ENCODE measurements around the gene PCSK6.

PCSK6 gene

GRCh38 chr15:101445562-101446517 lies 43.7 kb downstream of the PCSK6 start:
- DNase-seq: no peak

DNA sequence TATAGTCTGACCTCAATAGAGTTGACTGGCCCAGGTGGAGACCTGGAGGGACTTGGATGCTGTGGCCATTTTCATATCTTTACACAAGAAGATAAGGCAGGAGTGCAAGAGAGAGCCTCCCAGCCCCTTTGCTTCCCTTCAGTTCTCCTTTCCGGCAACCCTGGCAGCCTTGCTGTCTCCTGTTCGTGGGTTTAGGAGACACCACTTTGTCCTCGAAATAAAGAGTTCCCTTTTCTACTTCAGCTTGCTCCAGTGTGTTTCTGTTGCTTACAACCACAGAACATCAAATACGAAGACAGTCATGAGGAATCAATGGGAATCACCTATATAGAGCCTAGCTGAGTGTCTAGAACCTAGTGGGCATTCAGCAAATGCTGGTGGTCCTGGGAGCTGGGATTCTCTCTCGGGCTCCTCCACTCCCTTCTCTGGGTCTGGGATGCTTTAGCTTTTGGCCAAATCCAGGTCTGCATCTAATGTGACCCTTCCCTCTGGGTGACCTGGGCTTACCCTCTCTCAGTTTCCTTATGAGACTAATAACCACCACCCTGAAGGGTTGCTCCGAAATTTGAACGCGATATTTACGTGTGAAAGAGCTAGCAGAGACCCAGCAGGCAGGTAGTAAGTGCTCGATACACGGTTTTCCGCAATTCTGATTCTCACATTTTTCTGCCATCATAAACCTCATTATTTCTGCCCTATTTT lies 44.5 kb downstream of the PCSK6 start:
- no peak for DNase-seq

DNA sequence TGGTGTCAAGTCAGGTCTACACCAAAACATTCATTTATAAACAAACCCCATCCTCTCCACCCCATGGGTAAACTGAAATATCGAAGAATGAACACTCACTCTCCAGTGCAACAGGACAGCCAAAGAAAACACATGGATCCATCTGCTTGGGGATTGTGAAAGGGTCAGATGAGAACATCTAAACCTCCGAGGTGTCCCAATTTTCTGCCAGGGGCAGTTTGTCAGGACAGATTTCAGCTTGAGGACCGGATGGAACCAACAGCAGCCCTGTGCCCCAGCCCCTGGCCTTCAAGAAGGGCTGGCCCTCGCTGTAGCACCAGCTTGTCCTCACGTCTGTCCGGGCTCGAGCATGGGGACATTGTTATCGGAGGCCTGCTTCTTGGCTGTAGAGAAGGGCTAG lies 45.5 kb downstream of the PCSK6 start:
- DNase-seq: no peak

GRCh38 chr15:101442272-101442671 lies 47.2 kb downstream of the PCSK6 start:
- DNase-seq: no peak

DNA sequence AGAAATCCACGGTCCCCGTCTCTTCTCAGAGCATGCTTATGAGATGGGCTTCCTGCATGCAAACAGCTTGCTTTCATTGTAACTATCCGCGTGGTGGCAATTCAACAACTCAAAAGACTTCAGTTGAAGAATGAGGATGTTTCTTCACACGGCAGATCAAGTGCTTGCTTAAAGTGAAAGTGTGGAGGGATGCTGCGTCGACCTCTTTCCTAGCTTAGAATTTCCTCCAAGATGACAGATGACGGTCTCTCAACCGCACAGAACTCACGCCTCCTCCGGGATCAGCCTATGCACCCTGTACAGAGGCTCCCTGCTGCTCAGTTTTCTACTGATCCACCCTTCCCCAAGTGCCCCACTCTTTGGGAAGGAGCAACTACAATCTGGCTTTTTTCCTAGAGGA lies 47.8 kb downstream of the PCSK6 start:
- DNase-seq: no peak

DNA sequence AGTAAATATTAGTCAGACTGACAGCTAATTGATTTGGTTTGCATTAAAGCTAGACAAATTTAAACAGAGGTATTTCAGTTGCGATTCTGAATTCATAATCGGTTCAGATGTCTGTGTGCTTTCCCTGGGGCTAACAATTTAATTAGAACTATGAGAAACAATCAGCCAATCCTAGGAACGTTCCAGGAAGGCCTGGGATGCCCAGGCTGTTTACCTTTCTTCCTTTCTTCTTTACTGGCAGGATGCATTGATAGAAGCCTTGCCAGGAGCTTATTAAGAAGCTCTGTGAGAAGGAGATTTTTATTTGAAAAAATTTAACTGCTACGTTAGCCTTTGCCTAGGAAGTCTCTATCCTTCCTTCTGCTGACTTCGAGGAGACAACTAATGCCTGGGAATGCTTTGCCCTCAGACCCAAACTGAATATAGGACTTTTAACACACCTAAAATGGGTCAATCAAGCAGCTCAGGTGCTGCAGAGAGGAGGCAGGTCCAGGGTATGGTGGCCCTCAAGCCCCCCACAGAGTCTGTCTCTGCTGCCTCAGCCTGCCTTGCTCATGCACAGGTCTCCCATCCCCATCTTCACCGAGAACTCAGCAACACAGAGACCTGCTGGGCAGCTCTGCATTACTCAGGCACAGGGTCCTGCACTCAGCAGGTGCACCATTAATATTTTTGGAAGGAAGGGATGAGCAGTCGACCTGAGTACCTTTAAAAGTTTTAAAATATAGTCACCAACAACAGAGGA lies 48.5 kb downstream of the PCSK6 start:
- no peak for DNase-seq

- no peak for DNase-seq
Measured at GRCh38 chr15:101439920-101440319, 49.6 kb downstream of the PCSK6 start.

- no peak for DNase-seq
Measured at GRCh38 chr15:101439285-101439919, 50.1 kb downstream of the PCSK6 start.

GRCh38 chr15:101438482-101439284 lies 50.8 kb downstream of the PCSK6 start:
- DNase-seq: no peak

- no peak for DNase-seq
Measured at GRCh38 chr15:101437618-101438481, 51.7 kb downstream of the PCSK6 start.

DNA sequence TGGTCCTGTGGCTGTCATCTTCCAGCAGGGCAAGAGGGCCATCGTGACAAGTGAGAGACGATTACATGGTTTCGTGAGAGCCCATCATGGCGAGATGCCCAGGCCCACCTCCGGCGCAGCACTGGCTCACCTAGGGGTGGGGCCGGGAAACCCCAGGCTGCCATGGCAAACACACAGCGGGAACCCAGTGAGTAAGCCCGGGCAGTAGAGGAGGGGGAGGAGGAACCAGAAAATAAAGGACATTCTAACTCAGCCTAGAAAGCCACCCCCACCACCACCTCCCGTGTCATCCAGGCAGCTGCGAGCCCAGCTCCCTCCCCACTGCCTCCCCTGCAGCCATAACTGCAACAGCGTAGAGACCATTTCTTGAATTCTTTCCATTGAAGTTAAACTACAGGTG lies 52.3 kb downstream of the PCSK6 start:
- DNase-seq: no peak

- DNase-seq: no peak
Measured at GRCh38 chr15:101436526-101436925, 53.0 kb downstream of the PCSK6 start.

- DNase-seq: no peak
Measured at GRCh38 chr15:101435761-101436160, 53.7 kb downstream of the PCSK6 start.

DNA sequence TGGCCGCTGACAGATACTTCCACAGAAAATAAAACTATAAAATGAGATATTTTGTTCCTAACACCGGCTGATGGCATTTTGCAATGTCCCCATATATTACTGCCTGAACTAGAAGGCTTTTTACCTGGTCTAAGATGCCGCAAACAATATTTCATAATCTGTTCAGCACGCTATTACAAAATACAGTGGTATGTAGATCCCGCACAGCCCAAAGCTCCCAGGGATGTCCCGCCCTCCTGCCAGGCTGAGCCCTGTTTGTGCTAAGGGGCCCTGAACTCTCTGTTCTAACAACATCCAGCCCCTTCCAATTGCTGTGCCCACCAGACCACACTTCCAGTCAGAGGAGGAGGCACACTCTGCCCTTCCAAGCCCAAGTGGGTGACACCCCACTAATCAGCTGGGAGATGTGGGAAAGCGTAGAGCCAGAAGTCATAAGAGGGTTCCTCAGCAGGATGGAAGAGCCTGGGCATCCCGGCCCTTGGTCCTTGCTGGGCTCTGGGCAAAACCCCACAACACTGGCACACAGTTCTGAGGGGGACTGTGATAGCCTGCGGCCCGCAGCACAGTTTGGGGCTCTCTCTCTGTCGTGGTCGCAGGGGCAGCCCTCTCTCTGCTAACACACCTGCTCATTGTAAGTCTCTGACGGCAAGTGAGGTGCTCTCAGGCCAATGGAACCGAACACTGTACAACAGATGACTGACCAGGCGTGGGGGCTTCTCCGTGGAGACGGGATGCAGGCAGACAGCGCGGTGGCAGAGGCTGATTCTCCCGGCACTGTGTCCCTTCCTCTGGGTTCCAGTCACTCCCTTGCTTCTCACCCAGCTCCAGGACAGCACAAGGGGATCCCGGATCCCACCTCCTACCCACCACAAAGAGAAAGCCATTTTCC lies 55.2 kb downstream of the PCSK6 start:
- no peak for DNase-seq

DNA sequence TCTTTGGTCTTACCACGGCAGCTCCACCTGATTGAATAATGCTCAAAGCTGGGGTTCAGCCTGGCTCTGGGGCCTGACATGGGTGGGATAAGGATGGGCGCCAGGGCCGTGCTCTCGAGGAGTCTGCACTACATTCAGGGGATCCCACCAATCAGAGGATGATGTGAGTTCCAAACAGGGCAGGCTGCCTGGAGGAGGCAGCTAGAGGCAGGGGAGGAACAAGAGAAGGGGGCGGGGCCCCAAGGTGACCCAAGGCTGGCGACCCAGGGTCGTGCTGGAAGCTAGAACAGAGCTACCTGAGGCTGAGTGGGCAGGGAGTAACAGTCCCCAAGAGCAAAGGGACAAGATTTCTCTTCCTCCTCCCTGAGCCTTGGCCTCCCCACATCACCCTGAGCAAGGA lies 56.1 kb downstream of the PCSK6 start:
- no peak for DNase-seq

DNA sequence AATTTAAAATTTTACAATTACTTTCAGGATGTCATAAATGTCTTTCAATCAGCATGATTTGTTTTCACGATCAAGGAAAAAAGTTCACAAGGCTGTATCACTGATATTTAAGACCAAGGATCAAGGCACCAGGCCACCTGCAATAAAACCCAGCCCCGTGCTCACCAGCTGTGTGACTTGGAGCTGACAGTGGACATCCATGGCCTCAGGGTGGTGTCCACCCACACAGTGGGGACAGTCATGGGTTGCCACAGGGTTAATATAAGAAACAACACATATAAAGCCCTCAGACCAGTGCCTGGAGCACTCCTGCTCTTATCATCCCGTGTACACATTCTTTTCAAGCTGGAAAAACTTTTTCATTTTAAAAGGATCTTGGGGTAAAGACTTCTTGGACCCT lies 56.5 kb downstream of the PCSK6 start:
- no peak for DNase-seq

DNA sequence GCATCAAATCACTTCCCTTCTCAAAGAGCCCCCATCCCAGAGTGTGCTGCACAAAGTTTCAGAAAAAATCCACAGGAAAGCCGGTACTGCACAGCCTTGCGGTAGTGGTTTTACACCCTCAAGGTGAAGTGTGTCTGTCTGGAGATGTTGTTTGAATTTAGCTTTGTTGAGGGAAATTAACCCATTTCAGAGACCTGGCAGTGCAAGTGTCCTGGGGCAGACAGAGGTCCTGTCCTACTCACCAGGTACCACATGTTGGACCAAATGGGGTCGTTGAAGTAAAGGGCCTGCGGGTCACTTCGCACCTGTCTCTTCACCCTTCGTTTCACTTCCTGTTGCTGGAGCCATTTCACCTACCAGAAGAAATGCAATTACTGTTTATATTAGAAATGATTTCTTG lies 57.8 kb downstream of the PCSK6 start:
- DNase-seq: no peak

- no peak for DNase-seq
Measured at GRCh38 chr15:101431301-101431700, 58.2 kb downstream of the PCSK6 start.

- DNase-seq: no peak
Measured at GRCh38 chr15:101429646-101430045, 59.9 kb downstream of the PCSK6 start.

- DNase-seq: no peak
Measured at GRCh38 chr15:101429191-101429590, 60.3 kb downstream of the PCSK6 start.
